ENCODE measurements around the gene TMEM179. TPM values are rescaled to one million over a fixed set of nuclear protein-coding genes. Genes with fewer than 3 reads are reported as not detected.

Gene TMEM179
- total and polyA plus RNA-seq, 2 of the 13 experiments (the other 11 are each of a cell fraction or from before 2014, with no cell fraction given), result not detected

DNA sequence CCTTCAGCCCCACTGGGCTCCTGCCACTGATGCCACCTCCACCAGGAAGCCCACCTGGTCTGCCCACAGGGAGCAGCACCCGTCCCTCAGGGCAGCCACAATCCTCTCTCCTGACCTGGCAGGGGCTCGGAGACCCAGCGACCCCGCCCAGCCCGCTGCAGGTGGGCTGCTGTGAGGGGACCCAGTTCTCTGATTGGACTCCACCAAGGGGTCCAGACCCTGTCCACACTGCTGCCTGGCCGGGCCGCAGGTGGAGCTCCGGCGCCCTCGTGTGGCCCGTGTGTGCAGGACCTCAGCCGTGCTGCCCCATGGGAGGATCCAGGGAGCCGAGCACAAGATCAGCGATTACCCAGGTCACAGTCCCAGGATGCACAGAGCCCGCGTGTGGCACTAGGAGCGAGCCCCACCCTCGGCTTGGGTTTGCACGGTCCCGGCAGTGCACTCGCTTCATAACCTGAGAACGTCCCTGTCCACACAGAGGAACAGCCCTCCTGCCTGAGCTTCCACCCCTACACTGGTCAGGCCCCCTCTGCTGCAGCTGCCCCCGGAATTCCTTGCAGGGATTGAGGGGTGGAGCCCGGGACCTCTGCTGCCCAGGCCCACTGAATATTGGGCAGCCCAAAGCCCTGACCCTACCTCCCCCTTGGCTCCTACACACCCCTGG lies 35.4 kb upstream of the TMEM179 start (continued):
- TF ChIP-seq, protein P1, sequence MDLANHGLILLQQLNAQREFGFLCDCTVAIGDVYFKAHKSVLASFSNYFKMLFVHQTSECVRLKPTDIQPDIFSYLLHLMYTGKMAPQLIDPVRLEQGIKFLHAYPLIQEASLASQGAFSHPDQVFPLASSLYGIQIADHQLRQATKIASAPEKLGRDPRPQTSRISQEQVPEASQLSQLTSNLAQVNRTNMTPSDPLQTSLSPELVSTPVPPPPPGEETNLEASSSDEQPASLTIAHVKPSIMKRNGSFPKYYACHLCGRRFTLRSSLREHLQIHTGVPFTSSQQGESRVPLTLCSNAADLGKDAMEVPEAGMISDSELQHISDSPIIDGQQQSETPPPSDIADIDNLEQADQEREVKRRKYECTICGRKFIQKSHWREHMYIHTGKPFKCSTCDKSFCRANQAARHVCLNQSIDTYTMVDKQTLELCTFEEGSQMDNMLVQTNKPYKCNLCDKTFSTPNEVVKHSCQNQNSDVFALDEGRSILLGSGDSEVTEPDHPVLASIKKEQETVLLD (CRISPR knock-in tag; IDR thresholded peaks at IDR 0.05; ENCODE audit: low read depth), result no peak
- TF ChIP-seq ZNF383 (CRISPR knock-in tag; IDR thresholded peaks at IDR 0.05; ENCODE audit: borderline replicate concordance), result no peak
- TF ChIP-seq ZNF34 (CRISPR knock-in tag; IDR thresholded peaks at IDR 0.05; ENCODE audit: borderline replicate concordance), result no peak
- no peak for TF ChIP-seq RARA (CRISPR knock-in tag; IDR thresholded peaks at IDR 0.05)
- TF ChIP-seq ZSCAN29 (CRISPR knock-in tag; conservative IDR thresholded peaks at IDR 0.05), result no peak
- no peak for TF ChIP-seq ISX (CRISPR knock-in tag; conservative IDR thresholded peaks at IDR 0.05)
- TF ChIP-seq ZNF24 (IDR thresholded peaks at IDR 0.05), result no peak
- TF ChIP-seq RXRA (CRISPR knock-in tag; IDR thresholded peaks at IDR 0.05), result 0 out of 2 replicates have a peak, but pooled peaks have one; percentile 17
- no peak for TF ChIP-seq HOXD1 (CRISPR knock-in tag; IDR thresholded peaks at IDR 0.05)
- no peak for TF ChIP-seq SALL2 (CRISPR knock-in tag; IDR thresholded peaks at IDR 0.05)
- no peak for TF ChIP-seq KDM3A (CRISPR knock-in tag; IDR thresholded peaks at IDR 0.05; ENCODE audit: low read depth)
- no peak for TF ChIP-seq MYNN (CRISPR knock-in tag; IDR thresholded peaks at IDR 0.05; ENCODE audit: low read depth)
- no peak for TF ChIP-seq ZNF674 (CRISPR knock-in tag; IDR thresholded peaks at IDR 0.05; ENCODE audit: low read depth)
- TF ChIP-seq POLR2AphosphoS5 (IDR thresholded peaks at IDR 0.05; ENCODE audit: low read depth, low read length), result no peak
- no peak for TF ChIP-seq ZFY (CRISPR knock-in tag; IDR thresholded peaks at IDR 0.05)
- TF ChIP-seq NBN (conservative IDR thresholded peaks at IDR 0.05), result no peak
- TF ChIP-seq ADNP (CRISPR knock-in tag; IDR thresholded peaks at IDR 0.05), result 0 out of 2 replicates have a peak, but pooled peaks have one; percentile 49
- TF ChIP-seq NRL (CRISPR knock-in tag; IDR thresholded peaks at IDR 0.05; ENCODE audit: borderline replicate concordance), result peak; percentile 44; the same call in 1 of the 2 replicates
- TF ChIP-seq, protein P2, sequence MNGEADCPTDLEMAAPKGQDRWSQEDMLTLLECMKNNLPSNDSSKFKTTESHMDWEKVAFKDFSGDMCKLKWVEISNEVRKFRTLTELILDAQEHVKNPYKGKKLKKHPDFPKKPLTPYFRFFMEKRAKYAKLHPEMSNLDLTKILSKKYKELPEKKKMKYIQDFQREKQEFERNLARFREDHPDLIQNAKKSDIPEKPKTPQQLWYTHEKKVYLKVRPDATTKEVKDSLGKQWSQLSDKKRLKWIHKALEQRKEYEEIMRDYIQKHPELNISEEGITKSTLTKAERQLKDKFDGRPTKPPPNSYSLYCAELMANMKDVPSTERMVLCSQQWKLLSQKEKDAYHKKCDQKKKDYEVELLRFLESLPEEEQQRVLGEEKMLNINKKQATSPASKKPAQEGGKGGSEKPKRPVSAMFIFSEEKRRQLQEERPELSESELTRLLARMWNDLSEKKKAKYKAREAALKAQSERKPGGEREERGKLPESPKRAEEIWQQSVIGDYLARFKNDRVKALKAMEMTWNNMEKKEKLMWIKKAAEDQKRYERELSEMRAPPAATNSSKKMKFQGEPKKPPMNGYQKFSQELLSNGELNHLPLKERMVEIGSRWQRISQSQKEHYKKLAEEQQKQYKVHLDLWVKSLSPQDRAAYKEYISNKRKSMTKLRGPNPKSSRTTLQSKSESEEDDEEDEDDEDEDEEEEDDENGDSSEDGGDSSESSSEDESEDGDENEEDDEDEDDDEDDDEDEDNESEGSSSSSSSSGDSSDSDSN (CRISPR knock-in tag; IDR thresholded peaks at IDR 0.05), result no peak
- no peak for TF ChIP-seq ATM (IDR thresholded peaks at IDR 0.05; ENCODE audit: borderline replicate concordance)
- 0 out of 2 replicates have a peak, but pooled peaks have one; percentile 18 for TF ChIP-seq ZNF501 (CRISPR knock-in tag; IDR thresholded peaks at IDR 0.05)
- TF ChIP-seq SALL1 (CRISPR knock-in tag; IDR thresholded peaks at IDR 0.05), result 0 out of 2 replicates have a peak, but pooled peaks have one; percentile 12
- TF ChIP-seq, protein P3, sequence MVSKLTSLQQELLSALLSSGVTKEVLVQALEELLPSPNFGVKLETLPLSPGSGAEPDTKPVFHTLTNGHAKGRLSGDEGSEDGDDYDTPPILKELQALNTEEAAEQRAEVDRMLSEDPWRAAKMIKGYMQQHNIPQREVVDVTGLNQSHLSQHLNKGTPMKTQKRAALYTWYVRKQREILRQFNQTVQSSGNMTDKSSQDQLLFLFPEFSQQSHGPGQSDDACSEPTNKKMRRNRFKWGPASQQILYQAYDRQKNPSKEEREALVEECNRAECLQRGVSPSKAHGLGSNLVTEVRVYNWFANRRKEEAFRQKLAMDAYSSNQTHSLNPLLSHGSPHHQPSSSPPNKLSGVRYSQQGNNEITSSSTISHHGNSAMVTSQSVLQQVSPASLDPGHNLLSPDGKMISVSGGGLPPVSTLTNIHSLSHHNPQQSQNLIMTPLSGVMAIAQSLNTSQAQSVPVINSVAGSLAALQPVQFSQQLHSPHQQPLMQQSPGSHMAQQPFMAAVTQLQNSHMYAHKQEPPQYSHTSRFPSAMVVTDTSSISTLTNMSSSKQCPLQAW (CRISPR knock-in tag; IDR thresholded peaks at IDR 0.05), result peak; percentile 62; the same call in 1 of the 2 replicates
- TF ChIP-seq ZNF709 (CRISPR knock-in tag; IDR thresholded peaks at IDR 0.05), result no peak
- TF ChIP-seq ZNF720 (CRISPR knock-in tag; IDR thresholded peaks at IDR 0.05), result no peak
- TF ChIP-seq HNF4A (CRISPR knock-in tag; IDR thresholded peaks at IDR 0.05), result no peak
- no peak for TF ChIP-seq NCOR1 (IDR thresholded peaks at IDR 0.05; ENCODE audit: borderline replicate concordance, low read length)
- TF ChIP-seq NFKB2 (CRISPR knock-in tag; IDR thresholded peaks at IDR 0.05; ENCODE audit: borderline replicate concordance), result no peak

Measured in HepG2 (cell line).